WTC11 (cell line): ENCODE results near the gene ZFHX2. TPM values are rescaled to one million over a fixed set of nuclear protein-coding genes. Genes with fewer than 3 reads are reported as not detected.

Experiments used
- ATAC-seq: fragments of 200-7000 bp; cut with Tn5 transposase; 2 replicates; pipeline ENCODE4 v1.10.0; 2021; ENCODE audit warnings: mild to moderate bottlenecking, moderate library complexity
- CTCF ChIA-PET: fragments of 300-600 bp; sonication (Branson Sonifier 250); formaldehyde crosslinking; loops from one replicate; lab custom pipeline; 2021; ENCODE audit warnings: antibody characterized with exemption; lab: Charles Lee
- POLR2A ChIA-PET: fragments of 350-600 bp; sonication (Branson Sonifier 250); formaldehyde crosslinking; loops from one replicate; lab custom pipeline; 2021; ENCODE audit warnings: antibody characterized with exemption; lab: Charles Lee
- DNase-seq: peaks from one replicate; pipeline ENCODE4 v3.0.0; 2021; ENCODE audit warnings: low spot score
- H3K27ac Mint-ChIP-seq: 2 replicates; pipeline ENCODE4 v1.8.0; 2021; ENCODE audit warnings: mixed read lengths
- H3K27me3 Mint-ChIP-seq: 2 replicates; pipeline ENCODE4 v1.8.0; 2021; ENCODE audit warnings: low read depth, mild to moderate bottlenecking, moderate library complexity, mixed read lengths
- H3K36me3 Mint-ChIP-seq: 2 replicates; pipeline ENCODE4 v1.8.0; 2021; ENCODE audit warnings: mixed read lengths
- H3K4me1 Mint-ChIP-seq: 2 replicates; pipeline ENCODE4 v1.8.0; 2022; ENCODE audit warnings: mixed read lengths
- H3K4me3 Mint-ChIP-seq: 2 replicates; pipeline ENCODE4 v1.8.0; 2021; ENCODE audit warnings: mild to moderate bottlenecking, moderate library complexity, mixed read lengths
- H3K9me3 Mint-ChIP-seq: 2 replicates; pipeline ENCODE4 v1.8.0; 2021; ENCODE audit warnings: mixed read lengths
- AR ChIP-seq: fragments of 250-450 bp; sonication (Bioruptor Pico); IDR thresholded peaks from 2 replicates; pipeline ENCODE4 v1.9.0; 2021; ENCODE audit warnings: mild to moderate bottlenecking
- CBFB ChIP-seq: sonication (generic); formaldehyde crosslinking; IDR thresholded peaks from 2 replicates; pipeline ENCODE4 v1.8.1; 2022; ENCODE audit warnings: mild to moderate bottlenecking, low read depth, missing genetic modification reagents
- CREM ChIP-seq: sonication (generic); formaldehyde crosslinking; IDR thresholded peaks from 2 replicates; pipeline ENCODE4 v1.8.1; 2022; ENCODE audit warnings: mild to moderate bottlenecking, missing genetic modification reagents, moderate library complexity
- CTCF ChIP-seq: fragments of 200-600 bp; IDR thresholded peaks from 2 replicates; pipeline ENCODE4 v1.8.0; 2022; ENCODE audit warnings: antibody characterized with exemption
- E2F4 ChIP-seq: sonication (generic); formaldehyde crosslinking; IDR thresholded peaks from 2 replicates; pipeline ENCODE4 v1.8.1; 2022; ENCODE audit warnings: low read depth, mild to moderate bottlenecking, moderate library complexity, missing genetic modification reagents, borderline replicate concordance
- ESRRA ChIP-seq: sonication (generic); formaldehyde crosslinking; IDR thresholded peaks from 2 replicates; pipeline ENCODE4 v1.8.1; 2022; ENCODE audit warnings: mild to moderate bottlenecking, missing genetic modification reagents, borderline replicate concordance
- FOXJ3 ChIP-seq: sonication (generic); formaldehyde crosslinking; IDR thresholded peaks from 2 replicates; pipeline ENCODE4 v1.9.0; 2021; ENCODE audit warnings: missing genetic modification reagents, mild to moderate bottlenecking, borderline replicate concordance
- FOXP1 ChIP-seq: sonication (generic); formaldehyde crosslinking; IDR thresholded peaks from 2 replicates; pipeline ENCODE4 v1.8.0; 2022; ENCODE audit warnings: missing genetic modification reagents, mild to moderate bottlenecking, moderate library complexity, borderline replicate concordance
- GABPB1 ChIP-seq: sonication (generic); formaldehyde crosslinking; IDR thresholded peaks from 2 replicates; pipeline ENCODE4 v1.8.1; 2023; ENCODE audit warnings: mild to moderate bottlenecking, missing genetic modification reagents
- GRHL2 ChIP-seq: fragments of 250-450 bp; sonication (Bioruptor Pico); IDR thresholded peaks from 2 replicates; pipeline ENCODE4 v1.8.0; 2022; ENCODE audit warnings: mild to moderate bottlenecking, moderate library complexity; ENCODE audit not compliant: insufficient replicate concordance, severe bottlenecking
- GTF2I ChIP-seq: fragments of 250-450 bp; sonication (Bioruptor Pico); conservative IDR thresholded peaks from 2 replicates; pipeline ENCODE4 v1.4.0; 2021; ENCODE audit warnings: mild to moderate bottlenecking
- IRF2 ChIP-seq: sonication (generic); formaldehyde crosslinking; IDR thresholded peaks from 2 replicates; pipeline ENCODE4 v1.8.0; 2022; ENCODE audit warnings: low read depth, missing genetic modification reagents, borderline replicate concordance
- NFE2L1 ChIP-seq: sonication (generic); formaldehyde crosslinking; IDR thresholded peaks from 2 replicates; pipeline ENCODE4 v1.8.1; 2023; ENCODE audit warnings: missing genetic modification reagents
- NR2C2 ChIP-seq: sonication (generic); formaldehyde crosslinking; IDR thresholded peaks from 2 replicates; pipeline ENCODE4 v1.8.0; 2022; ENCODE audit warnings: mild to moderate bottlenecking, missing genetic modification reagents
- PREB ChIP-seq: sonication (generic); formaldehyde crosslinking; IDR thresholded peaks from 2 replicates; pipeline ENCODE4 v1.8.1; 2022; ENCODE audit warnings: mild to moderate bottlenecking, missing genetic modification reagents, moderate library complexity, borderline replicate concordance
- TEAD1 ChIP-seq: sonication (generic); formaldehyde crosslinking; IDR thresholded peaks from 2 replicates; pipeline ENCODE4 v1.8.0; 2022; ENCODE audit warnings: mild to moderate bottlenecking, missing genetic modification reagents
- TP53 ChIP-seq: sonication (generic); formaldehyde crosslinking; IDR thresholded peaks from 2 replicates; pipeline ENCODE4 v1.8.1; 2023; ENCODE audit warnings: mild to moderate bottlenecking, missing genetic modification reagents
- ZMAT4 ChIP-seq: fragments of 250-450 bp; sonication (Bioruptor Pico); IDR thresholded peaks from 2 replicates; pipeline ENCODE4 v1.9.0; 2021; ENCODE audit warnings: mild to moderate bottlenecking
- ZNF281 ChIP-seq: sonication (generic); formaldehyde crosslinking; IDR thresholded peaks from 2 replicates; pipeline ENCODE4 v1.8.0; 2023; ENCODE audit warnings: mild to moderate bottlenecking, missing genetic modification reagents
- total RNA-seq: library from RNA; stranded (reverse); gene quantifications from 3 replicates; pipeline ENCODE4 v1.2.3, GENCODE V29; 2021

Gene ZFHX2
- total RNA-seq, 1 experiment from 2014 or later: 16.4 TPM

- TF ChIP-seq ZNF281: no peak
- TF ChIP-seq AR (CRISPR knock-in tag): no peak
- TF ChIP-seq FOXJ3 (CRISPR knock-in tag): no peak
- no peak for TF ChIP-seq NR2C2 (CRISPR knock-in tag)
- TF ChIP-seq TP53 (CRISPR knock-in tag): no peak
These were observed 9.7 kb upstream of the ZFHX2 start (continued) for GRCh38 chr14:23561259-23561658.

GRCh38 chr14:23559926-23560520 lies 8.5 kb upstream of the ZFHX2 start:
- ChIA-PET POLR2A (interaction anchor here (0.6 to 9.0 kb wide), 6 partner anchors 11 to 208 kb away, joined by 3 to 102 read pairs (median 6); partner anchors contain the start of gene SLC22A17), CTCF (interaction anchor here (0.6 to 8.7 kb wide), 31 partner anchors 9 to 351 kb away, joined by 3 to 377 read pairs (median 6); partner anchors contain the start of genes CMTM5, JPH4, MYH7 and SLC22A17)
- TF ChIP-seq TP53 (CRISPR knock-in tag) (no peak), TEAD1 (CRISPR knock-in tag) (no peak), GABPB1 (CRISPR knock-in tag) (0 out of 2 replicates have a peak, but pooled peaks have one; percentile 5), E2F4 (CRISPR knock-in tag) (no peak), CBFB (CRISPR knock-in tag) (no peak)
- no peak overlapping the region for H3K4me3 Mint-ChIP-seq
- peak overlapping the region; percentile 73 for H3K27ac Mint-ChIP-seq
- H3K36me3 Mint-ChIP-seq: peaks cover 35% of the 10 kb centered on the region
- ATAC-seq: no peak
- peaks cover 44% of the 10 kb centered on the region for H3K4me1 Mint-ChIP-seq
- no peak for DNase-seq
- no peaks in the 10 kb centered on the region; the same call in 1 of the 2 replicates for H3K27me3 Mint-ChIP-seq
- no peaks in the 10 kb centered on the region for H3K9me3 Mint-ChIP-seq

- Mint-ChIP-seq H3K27me3 (no peaks in the 10 kb centered on the region; the same call in 1 of the 2 replicates), H3K36me3 (peaks cover 29% of the 10 kb centered on the region), H3K4me1 (peaks cover 48% of the 10 kb centered on the region), H3K27ac (peak overlapping the region; percentile 79), H3K9me3 (no peaks in the 10 kb centered on the region), H3K4me3 (no peak overlapping the region)
- ChIA-PET POLR2A (interaction anchor here (1.2 to 9.0 kb wide), 7 partner anchors 8 to 207 kb away, joined by 3 to 102 read pairs (median 6); partner anchors contain the start of genes AP1G2 and SLC22A17), CTCF (interaction anchor here (0.6 to 8.7 kb wide), 34 partner anchors 9 to 352 kb away, joined by 3 to 377 read pairs (median 5); partner anchors contain the start of genes CMTM5, JPH4, MYH7 and PABPN1)
- TF ChIP-seq GTF2I (CRISPR knock-in tag) (no peak), CREM (no peak; the same call in 1 of the 2 replicates), CBFB (CRISPR knock-in tag) (no peak), PREB (CRISPR knock-in tag) (no peak), ESRRA (CRISPR knock-in tag) (no peak), GRHL2 (no peak), GABPB1 (CRISPR knock-in tag) (0 out of 2 replicates have a peak, but pooled peaks have one; percentile 8), NFE2L1 (CRISPR knock-in tag) (0 out of 2 replicates have a peak, but pooled peaks have one; percentile 16), ZMAT4 (CRISPR knock-in tag) (no peak), CTCF (peak; percentile 98), FOXP1 (CRISPR knock-in tag) (no peak; the same call in 1 of the 2 replicates), IRF2 (no peak)
- ATAC-seq (peak; percentile 6), DNase-seq (peak; percentile 86)
These were observed 7.7 kb upstream of the ZFHX2 start for GRCh38 chr14:23559010-23559925.
